HG02798 (cell line): ENCODE data around the gene SLC2A13.
"Not testable (repeated sequence)": the region's sequence is repeated elsewhere in the genome, so short reads cannot be mapped to it uniquely, and the experiment has no call there.

Source experiments
- ATAC-seq: cut with Tn5 transposase; IDR thresholded peaks from one replicate; pipeline ENCODE4 v1.9.1; 2021; ENCODE audit warnings: mild to moderate bottlenecking; ENCODE audit not compliant: unreplicated experiment, poor library complexity

Gene SLC2A13

DNA sequence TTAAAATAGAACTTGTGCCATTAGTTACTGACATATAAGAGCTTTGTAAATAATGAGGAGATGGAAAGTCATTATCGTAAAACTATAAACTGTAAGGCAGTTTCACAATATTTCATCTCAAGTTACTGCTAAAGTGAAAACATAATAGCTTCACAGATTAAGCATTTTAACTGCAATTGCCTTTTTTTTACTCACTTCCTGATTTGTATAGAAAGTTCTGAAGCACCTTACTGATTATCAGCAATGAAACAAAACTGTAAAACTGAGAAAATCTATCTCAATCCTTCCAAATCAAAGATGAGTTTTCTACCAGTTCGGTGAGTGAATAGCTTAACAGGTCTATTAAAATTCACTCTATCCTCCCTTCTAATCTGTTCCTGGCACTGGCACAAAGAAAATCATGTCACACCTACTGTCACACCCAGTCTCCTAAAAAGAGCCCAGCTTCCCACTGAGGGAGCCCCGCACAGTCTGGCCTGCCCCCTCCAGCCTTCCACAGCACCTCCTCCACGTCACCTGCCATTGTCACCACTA is 324.9 kb downstream of the SLC2A13 start:
- ATAC-seq: no peak

- ATAC-seq: no peak
These were observed 325.4 kb downstream of the SLC2A13 start for GRCh38 chr12:39780411-39780912.

DNA sequence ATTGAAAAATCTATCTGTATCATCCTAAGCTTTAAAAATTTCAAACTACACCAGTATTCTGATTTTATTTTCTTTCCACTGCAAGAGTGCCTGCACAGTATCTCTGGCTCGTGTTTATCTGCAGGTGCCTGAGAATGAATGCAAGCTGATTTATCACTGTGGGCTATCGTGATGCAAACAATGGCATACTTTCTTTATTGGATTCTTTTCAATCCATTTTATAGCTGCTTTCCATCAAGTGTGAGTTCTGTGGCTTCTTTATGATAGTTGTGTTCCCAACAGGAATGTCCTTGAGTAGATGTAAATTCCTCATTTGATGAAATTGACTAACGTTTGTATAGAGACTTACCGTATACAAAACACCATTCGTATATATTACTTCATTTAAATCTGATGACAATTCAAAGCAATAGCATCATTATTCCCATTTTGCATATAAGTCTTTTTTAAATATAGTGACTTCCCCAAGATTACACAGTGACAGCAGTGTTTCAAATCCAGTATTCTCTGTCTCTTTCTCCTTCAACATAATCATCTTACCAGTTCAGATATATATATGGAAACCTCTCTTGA is 326.0 kb downstream of the SLC2A13 start:
- no peak for ATAC-seq

DNA sequence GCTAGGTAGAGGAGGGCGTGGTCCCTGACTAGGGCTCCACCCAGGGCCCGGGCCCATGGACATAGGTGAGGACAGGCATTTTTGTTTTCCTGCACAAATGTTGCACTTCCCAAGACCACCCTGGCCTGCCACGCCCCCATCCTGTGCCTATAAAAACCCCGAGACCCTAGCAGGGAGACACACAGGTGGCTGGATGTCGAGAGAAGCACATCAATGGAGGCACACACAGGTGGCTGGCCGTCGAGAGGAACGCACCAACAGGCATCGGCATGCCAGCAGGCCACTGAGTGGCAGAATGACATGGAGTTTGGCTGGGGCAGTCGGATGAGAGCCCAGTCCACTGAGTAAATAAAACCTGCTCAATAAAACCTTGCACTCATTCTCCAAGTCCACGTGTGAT is 328.4 kb downstream of the SLC2A13 start:
- ATAC-seq: no peak

DNA sequence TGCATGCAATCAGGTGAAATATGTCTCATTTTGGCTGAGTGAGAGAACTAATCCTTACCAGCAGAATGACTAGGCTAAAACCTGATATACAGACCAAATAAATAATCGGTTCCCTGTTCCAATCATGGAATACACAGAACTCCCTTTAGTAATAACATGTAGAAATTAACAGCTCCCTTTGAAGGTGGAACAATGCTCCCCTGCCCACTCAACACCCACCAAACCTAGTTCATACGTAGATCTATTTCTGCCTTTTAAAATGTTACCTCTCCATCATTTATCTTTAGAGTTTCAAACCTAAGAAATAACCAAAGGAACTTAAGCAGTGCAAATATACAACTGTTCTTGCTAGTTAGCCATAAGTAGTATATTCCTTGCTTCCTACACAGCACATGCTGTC is 332.6 kb downstream of the SLC2A13 start:
- ATAC-seq: no peak

DNA sequence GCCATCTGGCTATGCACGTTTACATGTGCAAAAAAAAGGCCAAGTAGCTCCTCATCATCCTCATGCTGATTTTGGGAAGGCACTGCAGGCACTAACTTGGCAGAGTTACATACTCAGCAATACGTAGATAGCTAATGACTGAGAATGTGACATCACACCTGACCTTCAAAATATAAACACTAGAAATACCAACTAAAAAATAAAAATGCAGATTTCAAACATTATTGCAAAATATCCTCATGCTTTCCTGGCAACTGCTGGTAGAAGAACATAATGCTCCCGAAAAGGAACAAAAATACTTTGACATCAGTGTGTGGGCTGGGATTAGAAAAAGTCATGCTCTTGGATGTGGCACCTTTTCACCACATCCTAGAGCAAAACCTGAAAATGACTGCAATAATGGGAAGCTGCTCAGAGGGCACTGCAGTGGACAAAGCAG is 333.0 kb downstream of the SLC2A13 start:
- ATAC-seq: no peak

GRCh38 chr12:39771456-39771855 is 334.4 kb downstream of the SLC2A13 start:
- no peak for ATAC-seq

DNA sequence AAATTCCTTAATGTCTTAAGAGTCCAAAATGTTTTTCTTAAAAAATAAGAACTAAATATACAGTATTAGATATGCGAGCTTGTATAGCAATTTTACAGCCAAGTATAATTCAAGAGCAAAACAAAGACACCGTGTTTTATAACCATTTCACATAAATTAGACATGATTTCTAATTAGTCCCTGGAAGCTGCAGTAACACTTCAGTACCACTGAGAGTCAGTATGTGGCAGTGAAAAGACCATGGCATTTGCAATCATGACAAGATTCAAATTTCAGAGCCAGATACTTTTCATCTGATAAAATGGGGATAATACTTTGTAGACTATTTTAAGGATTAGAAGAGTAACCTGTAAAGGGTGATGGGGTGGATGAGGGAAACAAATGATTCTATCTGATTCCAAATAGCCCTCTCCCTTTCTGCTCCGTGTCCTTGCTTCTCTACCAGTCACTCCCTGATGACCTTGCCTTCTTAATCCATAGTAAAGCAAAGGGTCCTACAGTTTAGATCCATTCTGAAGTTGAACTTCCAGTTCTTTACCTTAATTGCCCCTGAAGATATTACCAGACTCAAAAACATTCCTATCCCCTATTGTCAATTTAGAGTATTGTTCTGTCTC is 340.8 kb downstream of the SLC2A13 start:
- peak; percentile 82 for ATAC-seq

- ATAC-seq: no peak
These were observed 342.1 kb downstream of the SLC2A13 start for GRCh38 chr12:39763890-39764169.

GRCh38 chr12:39763071-39763889 is 342.6 kb downstream of the SLC2A13 start:
- no peak for ATAC-seq

GRCh38 chr12:39755478-39755877 is 350.4 kb downstream of the SLC2A13 start:
- no peak for ATAC-seq

- no peak for ATAC-seq
These were observed 353.3 kb downstream of the SLC2A13 start for GRCh38 chr12:39752482-39753137.

- not testable (repeated sequence) for ATAC-seq
These were observed 359.7 kb downstream of the SLC2A13 start for GRCh38 chr12:39746151-39746550.

GRCh38 chr12:39743655-39744054 is 362.2 kb downstream of the SLC2A13 start:
- no peak for ATAC-seq

- ATAC-seq: no peak
These were observed 369.5 kb downstream of the SLC2A13 start for GRCh38 chr12:39736406-39736805.

GRCh38 chr12:39723831-39724230 is 382.1 kb downstream of the SLC2A13 start:
- peak; percentile 54 for ATAC-seq

- no peak for ATAC-seq
These were observed 383.4 kb downstream of the SLC2A13 start for GRCh38 chr12:39722504-39722903.

GRCh38 chr12:39713552-39713951 is 392.3 kb downstream of the SLC2A13 start:
- ATAC-seq: no peak

DNA sequence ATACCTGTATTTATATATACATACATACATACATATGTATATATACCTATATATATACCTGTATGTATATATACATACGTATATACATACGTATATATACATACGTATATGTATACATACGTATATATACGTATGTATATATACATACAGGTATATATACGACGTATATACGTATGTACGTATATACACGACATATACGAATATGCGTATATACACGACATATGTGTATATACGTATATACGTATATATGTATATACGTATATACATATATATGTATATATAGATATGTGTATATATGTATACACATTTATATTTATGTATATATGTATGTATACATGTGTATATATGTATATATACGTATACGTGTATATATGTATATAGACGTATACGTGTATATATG is 393.5 kb downstream of the SLC2A13 start:
- no peak for ATAC-seq
